IPS DF 4.7 (cell line): ENCODE data around the gene BICD1.
"Not testable (repeated sequence)": the region's sequence is repeated elsewhere in the genome, so short reads cannot be mapped to it uniquely, and the experiment has no call there.

Experiments used
- DNase-seq: peaks from one replicate; pipeline ENCODE4 v3.0.0-alpha.2; 2013; ENCODE audit warnings: low spot score; ENCODE audit errors: extremely low read depth

BICD1 gene

DNA sequence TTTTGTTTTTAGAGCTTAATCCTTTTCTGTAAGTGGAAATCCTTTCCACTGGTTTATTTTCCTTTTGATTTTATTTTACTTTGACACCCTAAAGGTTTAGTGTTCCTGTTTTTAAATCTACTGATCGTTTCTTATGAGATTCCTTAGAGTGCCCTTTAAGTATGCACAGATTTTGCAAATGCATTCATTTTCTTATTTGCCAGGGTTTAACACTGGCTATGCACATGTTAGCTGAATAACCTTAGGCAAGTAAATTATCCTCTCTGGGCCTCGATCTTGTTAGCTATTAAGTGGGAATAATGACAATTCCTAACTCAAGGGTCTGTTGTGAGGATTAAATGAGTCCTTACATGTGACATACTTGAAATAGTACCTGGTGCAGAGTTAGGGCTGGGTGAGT, 136.0 kb downstream of the BICD1 start:
- no peak for DNase-seq

DNA sequence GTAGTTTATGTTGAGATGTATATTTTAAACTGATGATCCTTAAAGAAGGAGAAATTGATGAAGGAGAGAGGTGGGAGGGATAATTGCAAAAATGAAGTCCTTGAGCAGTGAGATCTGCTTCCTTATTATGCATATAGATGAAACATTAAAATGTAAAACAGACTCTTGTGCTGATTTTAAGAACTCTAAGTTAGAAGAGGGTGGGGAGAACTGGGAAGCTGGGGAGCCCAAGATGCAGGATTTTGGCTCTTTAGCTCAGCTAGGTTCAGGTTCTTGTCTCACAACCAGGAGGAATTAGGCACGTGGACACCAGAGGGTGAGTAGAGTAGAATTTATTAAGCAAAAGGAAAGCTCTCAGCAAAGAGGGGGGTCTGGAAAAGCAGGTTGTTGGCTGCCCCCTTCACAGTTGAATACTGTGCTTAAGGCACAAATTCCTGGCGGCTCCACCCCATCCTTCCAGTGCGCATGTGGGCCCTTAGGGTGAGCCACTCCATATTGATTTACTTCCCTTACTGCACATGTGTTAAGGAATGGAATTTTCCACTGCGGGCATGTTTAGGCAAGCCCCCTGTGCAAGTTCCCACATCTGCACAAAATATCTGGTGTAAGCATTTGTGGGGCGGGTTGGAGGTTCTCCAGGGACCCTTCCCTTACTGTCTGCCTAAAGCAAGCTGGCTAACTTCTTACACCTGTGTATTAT, 141.9 kb downstream of the BICD1 start:
- DNase-seq, result no peak

DNA sequence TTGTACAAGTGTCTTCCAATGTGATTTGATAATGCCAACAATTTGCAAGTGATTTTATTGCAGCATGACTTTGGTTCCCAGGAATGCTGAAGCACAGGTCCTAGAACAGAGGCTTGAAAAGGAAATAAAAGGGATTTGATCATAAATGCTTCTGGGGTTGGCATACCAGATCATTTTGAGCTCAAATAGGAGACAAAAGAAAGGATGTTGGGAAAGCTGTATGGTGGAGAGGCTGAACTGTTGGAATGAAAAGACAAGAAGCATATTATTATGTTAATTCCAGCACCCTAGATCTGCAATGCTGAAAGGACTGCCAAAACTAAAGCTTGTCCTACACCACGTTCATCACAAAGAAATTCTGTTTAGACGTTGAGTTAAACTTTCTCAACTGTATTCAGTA, 143.1 kb downstream of the BICD1 start:
- DNase-seq, result no peak

DNA sequence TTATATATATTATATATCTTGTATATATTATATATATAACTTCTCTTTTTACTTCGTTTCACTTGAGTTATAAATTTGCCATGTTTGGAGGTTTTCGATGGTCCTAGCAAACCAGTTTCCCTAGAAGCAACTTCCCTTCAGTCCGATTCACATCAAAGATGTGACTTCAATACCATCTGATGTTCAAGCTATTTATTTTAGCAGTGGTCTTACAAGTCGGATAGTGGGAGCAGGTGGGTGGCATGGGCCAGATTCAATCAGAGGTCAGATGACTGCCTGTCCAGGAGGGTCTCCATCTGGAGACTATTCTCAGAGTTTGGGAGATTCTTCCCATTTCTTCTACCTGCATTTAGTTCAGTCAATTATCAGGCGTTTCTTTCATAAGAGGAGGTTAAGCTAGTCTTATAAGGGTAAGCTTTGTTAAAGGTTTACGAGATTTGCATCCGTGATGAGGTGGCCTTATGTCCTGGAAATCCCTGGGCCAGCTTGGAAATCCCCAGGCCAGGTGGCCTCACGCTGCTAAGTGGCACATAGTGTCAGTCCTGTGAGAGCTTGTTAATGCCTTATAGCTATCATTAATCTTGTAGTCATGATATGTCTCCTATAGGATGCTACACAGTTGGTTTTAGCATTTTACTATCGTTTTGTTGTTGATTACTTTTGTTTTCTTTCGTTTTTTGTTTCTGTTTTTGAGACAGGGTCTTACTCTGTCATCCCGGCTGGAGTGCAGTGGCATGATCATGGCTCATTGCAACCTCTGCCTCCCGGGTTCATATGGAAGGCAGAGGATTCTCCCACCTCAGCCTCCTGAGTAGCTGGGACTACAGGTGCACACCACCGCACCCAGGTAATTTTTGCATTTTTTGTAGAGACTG, 145.8 kb downstream of the BICD1 start:
- no peak for DNase-seq

DNA sequence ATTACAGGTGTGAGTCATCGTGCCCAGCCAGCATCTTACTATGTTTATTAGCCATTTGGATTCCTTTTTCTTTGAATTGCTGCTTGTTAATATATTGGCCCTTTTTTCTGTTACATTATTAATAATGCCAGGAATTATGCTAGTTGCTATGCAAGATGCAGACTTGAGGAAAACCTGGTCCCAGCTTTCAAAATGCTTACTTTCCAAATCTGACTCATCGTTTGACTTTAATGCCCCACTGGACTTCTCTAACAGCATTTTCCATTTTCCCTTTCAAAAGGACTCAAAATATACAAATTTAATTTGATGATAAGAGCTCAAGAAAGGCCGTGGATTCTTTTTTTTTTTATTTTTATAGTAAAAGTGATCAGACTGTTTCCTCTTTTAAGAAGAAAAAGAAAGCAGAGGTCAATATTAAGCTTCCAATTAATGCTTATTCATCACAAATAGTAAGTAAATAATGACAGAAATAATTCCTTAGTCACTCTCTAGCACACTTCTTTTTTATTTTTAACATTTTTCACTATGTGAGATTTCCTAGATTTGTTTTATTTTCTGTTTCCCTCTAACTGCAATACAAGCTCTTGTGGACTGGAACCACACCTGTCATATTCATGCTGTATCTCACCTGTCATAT, 146.6 kb downstream of the BICD1 start:
- no peak for DNase-seq

DNA sequence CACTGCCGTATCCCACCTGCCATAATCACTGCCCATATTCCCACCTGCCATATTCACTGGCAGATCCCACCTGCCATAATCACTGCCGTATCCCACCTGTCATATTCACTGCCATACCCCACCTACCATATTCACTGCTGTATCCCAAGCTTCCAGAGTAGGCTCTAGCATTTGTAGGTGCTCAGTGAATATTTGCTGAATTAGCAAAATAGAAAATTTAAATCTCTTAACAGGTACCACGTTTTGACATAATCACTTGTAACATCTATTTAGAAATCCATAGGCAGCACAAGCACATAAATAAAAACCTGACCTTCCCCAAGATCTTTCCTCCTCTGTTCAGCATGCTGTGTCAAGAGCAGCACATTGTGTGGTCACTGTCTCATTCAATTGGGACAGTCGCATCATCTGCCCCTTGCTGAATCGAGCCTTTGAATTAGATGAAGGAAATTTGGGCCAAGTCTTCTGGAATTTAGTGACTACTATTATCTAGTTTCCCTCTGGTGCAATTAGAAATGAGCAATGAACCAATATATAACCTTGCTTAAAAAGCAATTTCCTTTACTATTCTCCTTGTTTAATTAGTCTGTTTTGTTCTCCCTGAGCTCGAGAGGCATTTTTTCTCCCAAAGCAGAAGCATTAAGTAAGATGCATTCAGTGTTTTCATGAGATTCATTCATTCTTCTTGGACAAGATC, 147.8 kb downstream of the BICD1 start:
- no peak for DNase-seq

DNA sequence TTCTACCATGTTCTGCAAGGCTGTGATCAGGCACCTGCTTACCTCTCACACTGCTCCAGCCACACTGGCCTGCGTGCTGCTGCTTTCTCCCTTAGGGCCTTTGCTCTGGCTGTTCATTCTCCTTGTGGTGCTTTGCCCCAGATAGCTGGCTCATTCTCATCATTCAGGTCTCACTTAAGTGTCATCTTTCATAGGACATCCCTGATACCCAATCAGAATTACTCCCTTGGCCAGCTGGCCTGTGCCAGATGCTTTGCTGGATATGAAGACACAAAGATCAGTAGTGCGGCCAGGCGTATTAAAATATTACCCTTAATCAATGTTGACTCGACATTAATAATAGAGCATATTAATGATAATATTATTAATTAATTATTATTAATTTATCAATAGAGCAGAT, 148.9 kb downstream of the BICD1 start:
- no peak for DNase-seq

DNA sequence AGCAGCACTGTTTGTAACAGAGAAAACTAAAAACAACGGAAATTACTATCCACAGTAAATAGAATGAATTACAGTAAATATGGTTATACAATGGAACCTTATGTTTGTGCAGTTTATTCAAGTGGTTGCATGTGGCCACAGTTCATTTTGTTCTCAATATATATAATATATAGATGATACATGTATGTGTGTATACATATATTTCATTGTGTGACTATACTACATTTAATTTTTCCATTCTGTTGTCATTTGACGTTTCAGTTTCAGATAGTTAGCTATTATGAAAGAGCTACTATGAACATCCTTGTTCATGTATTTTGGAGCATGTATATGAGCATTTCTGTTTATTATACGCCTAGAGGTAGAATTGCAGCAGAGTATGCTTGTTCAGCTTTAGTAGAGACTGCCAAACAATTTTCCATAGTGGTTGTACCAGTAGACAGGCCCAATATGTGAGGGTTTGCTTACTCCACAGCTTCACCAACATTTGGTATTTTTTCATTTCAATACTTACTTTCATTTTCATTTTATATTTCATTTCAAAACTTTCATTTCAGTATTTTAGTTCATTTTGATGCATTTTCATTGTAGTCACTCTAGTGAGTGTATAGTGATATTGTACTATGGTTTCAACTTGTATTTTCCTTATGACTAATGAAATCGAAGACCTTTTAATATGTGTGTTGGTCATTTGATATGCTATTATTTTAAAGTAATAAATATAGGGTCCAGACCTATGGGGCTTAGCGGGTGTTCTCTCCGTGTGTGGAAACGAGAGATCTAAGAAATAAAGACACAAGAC, 151.2 kb downstream of the BICD1 start:
- no peak for DNase-seq

DNA sequence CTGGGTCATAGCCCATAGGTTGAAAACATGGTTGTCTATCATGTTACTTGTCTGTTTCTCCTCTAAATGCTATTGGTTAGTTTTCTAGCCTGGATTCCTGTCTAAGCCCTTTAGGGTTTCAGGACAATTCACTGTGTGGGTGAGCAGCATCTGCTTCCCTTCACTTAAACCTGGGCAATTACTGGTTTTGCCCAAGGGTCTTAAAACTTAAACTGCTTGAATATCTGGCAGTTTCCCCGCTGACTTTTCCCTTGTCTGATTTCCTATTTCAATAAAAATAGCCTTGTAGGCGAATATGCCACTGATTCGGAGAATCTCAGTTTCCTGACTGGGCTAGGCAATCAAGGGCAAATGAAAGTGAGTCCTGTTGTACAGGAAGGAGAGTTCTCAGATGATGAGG, 154.0 kb downstream of the BICD1 start:
- no peak for DNase-seq

DNA sequence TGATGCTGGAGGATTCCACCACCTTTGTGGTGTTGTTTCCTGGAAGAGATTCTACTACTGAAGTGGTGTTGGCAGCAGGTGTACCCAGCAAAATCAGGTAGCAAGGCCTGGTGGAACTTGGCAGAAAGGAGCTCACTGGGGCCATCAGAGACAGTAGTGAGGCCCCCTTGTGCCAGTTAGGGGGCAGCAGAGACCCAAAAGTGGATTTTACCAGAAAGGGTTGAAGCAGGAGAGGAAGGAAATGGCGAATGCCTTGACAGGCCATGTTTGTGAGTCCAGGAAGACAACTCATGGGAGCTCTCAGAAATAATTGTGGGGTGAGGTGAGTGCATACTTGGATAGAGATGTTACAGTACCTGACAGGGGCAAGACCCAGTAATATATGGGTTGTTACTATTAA, 155.0 kb downstream of the BICD1 start:
- DNase-seq, result no peak

DNA sequence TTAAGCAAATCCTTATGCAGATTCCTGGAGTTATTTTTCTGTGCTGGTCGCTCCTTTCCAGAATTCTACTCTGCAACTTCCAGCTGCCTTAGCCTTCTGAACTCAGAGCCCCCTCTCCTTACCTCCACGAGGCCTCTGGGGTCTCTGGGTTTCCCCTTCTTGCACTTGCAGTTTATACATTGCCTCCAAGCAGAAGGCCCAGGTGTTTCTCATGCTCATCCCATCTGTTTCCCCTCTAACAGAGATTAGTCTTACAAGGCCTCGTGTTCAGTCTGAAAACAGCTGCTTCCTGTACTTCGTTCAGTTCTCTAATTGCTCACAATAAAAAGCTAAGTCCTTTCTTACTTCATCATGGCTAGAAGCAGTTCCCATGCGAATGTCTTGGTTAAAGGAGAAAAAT, 158.3 kb downstream of the BICD1 start:
- DNase-seq, result no peak

DNA sequence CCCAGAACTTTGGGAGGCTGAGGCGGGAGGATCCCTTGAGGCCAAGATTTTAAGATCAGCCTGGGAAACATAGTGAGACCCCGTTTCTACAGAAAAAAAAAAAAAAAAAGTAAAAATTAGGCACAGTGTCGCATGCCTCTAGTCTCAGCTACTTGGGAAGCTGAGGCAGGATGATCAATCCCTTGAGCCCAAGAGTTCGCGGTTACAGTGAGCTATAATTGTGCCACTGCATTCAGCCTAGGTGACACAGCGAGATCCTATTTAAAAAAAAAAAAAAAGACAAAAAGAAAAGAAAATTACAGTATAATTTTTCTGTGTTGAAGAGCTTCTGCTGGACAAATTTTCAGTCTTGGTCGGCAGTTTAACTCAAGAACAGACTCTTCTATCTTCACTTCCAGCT, 158.8 kb downstream of the BICD1 start:
- DNase-seq, result no peak

DNA sequence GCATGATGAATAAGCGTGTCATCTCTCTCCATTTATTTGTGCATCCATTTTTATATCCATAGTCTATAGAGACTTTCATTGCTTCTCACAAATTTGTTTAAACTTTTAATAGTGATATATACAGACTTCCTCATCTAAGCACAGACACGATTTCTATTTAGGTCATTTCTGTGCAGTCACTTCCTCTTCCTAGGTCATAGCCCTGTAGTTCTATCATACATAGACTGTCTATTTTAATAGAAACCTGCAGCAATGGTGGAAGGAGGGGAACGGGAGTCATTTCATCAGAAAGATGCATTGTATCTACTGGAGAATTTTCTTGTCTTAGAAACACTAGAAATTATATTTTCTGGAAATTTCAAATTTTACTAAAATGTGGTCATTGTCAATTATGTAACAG, 159.3 kb downstream of the BICD1 start:
- no peak for DNase-seq

DNA sequence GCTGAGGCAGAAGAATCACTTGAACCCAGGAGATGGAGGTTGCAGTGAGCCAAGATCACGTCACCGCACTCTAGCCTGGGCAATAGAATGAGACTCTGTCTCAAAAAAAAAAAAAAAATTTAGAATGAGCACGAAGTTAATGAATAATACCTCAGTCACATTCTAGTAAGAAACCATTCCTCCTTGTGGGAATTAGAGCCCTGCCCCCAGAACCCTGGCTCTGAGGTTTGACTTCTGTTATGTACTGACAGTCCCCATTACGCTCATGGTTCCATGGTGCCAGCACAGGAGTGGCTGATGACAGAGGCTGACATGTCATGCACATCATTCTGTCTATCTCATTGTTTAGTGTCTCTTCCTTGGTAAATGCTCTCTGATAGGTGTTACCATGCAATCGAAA, 160.1 kb downstream of the BICD1 start:
- DNase-seq, result no peak

DNA sequence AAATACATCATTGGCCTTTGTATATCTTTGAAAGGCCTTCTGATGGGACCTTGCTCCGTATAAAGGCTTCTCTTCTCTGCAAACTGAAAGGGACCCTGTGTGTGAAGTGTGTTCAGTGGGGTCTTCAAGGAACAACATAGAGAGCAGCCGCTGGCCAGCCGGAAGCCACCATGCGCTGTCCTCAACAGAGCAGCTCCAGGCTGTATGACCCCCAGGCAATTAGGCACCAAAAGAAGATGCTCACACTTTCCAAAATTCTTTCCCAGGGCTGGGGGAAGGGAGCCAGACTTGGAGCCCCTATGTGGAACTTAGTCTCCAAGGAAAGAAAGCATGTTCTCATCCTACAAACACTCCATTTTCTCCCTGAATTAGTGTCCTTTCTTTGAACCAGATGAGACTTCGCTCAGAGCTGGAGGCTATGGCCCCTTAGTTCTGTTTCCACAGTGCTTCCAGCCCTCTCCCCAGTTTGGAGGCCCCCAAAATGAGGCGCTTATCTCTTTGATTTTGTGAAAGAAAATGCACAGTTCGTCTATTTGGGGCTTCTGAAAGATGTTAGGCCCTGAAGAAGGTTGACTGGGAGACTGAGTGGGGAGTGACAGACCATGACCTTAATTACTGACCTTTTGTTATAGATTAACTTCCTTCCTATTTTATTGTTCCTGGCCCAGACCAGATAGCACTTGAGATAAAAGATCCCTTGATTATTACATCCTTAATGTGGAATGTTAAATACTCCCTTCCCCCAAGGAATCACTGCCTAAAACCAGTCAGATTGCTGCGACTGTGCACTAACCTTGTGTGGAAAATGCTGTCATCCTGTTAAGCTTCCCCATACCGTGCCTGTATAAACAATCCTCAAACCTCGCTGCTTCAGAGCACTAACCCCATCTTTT, 164.4 kb downstream of the BICD1 start:
- no peak for DNase-seq

DNA sequence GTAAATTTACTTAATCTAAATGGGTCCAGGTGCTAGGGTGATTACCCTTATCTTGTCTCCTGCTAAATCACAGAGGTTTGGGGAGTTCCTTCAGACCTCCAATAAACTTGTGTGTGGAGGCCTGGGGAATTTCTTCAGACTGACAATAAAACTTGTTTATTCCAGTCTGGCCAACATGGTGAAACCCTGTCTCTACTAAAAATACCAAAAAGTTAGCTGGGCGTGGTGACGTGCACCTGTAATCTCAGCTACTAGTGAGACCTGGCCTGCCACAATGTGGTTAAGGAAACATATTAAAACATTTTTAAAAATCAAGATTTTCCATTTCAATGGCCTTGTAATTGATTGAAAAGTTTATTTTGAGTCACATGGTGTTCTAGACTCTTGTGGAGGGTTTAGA, 165.8 kb downstream of the BICD1 start:
- no peak for DNase-seq

DNA sequence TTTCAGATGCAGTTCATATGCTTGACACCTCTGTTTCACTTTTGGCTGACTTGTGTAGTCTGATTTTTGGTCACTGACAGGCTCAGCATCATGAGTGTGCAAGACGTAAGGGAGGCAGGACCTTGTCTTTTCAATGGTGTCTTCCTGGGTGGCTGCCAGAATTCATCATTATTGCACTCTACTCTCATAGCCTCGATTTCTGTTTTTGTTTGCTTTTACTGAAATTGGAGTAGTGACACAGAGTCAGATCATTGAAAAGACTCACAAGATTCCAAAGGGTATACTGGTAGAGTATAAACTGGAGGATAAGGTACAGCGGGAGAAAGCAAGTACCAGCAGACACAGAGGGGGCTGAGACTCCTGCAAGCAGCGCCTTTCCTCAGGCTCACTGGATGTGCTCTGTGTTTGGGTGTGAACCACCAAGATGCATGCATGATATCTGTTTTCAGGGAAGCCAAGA, 166.4 kb downstream of the BICD1 start:
- no peak for DNase-seq

DNA sequence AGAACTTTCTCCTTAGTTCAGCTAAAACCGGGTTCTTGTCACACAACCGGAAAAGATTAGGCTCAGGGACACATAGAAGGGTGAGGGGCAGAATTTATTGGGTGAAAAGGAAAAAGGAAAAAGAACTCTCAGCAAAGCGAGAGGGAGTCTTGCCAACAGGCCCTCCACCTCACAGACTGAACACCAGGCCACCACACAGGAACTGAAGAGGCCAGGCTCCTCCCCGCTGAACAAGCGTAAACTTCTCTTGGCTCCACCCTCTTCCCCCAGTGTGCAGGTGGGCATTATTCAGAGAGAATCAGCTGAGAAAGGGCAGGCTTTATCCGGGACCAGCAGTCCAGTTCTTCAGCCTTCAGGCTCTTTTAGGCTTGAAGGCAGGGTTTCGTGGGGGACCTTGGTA, 167.1 kb downstream of the BICD1 start:
- no peak for DNase-seq

DNA sequence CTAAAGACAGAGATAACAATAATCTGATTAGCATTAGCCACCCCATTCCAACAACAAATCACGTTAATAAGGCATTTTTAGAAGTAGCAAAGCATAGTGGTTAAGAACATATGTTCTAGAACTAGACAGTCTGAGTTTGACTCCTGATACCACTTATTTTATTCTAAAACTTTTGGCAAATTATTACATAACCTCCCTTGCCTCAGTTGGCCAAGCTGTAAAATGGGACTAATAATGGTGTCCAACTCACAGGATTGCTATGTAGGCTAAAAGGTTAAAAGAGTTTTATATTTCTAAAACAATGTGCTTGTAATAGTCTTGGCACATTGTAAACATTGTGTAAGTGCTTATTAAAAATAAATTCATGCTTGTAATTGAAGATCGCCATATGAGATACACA, 168.0 kb downstream of the BICD1 start:
- DNase-seq, result no peak

DNA sequence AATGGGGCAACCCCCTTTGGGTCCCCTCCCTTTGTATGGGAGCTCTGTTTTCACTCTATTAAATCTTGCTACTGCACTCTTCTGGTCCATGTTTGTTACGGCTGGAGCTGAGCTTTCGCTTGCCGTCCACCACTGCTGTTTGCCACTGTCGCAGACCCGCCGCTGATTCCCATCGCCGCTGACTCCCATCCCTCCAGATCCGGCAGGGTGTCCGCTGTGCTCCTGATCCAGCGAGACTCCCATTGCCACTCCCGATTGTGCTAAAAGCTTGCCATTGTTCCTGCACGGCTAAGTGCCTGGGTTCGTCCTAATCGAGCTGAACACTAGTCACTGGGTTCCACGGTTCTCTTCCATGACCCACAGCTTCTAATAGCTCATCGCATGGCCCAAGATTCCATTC, 168.9 kb downstream of the BICD1 start:
- DNase-seq, result not testable (repeated sequence)
